Activated CD8-positive, alpha-beta T cell treated with anti-CD3 and anti-CD28 coated beads for 36 hours (primary cell): ENCODE data around the gene TEX54. TPM values are rescaled to one million over a fixed set of nuclear protein-coding genes. Genes with fewer than 3 reads are reported as not detected.

Experiments used
- ATAC-seq: fragments of 200-7000 bp; cut with Tn5 transposase; one replicate; pipeline ENCODE4 v1.10.0; 2021; ENCODE audit warnings: mild to moderate bottlenecking, moderate library complexity
- CTCF ChIA-PET: fragments of 350-600 bp; sonication (Branson Sonifier 250); formaldehyde crosslinking; loops from one replicate; lab custom pipeline; 2021; ENCODE audit warnings: antibody characterized with exemption; lab: Charles Lee
- POLR2A ChIA-PET: fragments of 350-600 bp; sonication (Branson Sonifier 250); formaldehyde crosslinking; loops from one replicate; lab custom pipeline; 2021; ENCODE audit warnings: antibody characterized with exemption; lab: Charles Lee
- DNase-seq: peaks from one replicate; pipeline ENCODE4 v3.0.0-alpha.2; 2020
- H3K27ac Mint-ChIP-seq: one replicate; pipeline ENCODE4 v1.8.0; 2021; ENCODE audit warnings: mild to moderate bottlenecking, mixed read lengths
- H3K27me3 Mint-ChIP-seq: one replicate; pipeline ENCODE4 v1.8.0; 2021; ENCODE audit warnings: mixed read lengths
- H3K36me3 Mint-ChIP-seq: one replicate; pipeline ENCODE4 v1.8.0; 2021; ENCODE audit warnings: low read depth, mixed read lengths
- H3K4me1 Mint-ChIP-seq: one replicate; pipeline ENCODE4 v1.8.0; 2021; ENCODE audit warnings: low read depth, mixed read lengths
- H3K4me3 Mint-ChIP-seq: one replicate; pipeline ENCODE4 v1.8.0; 2021; ENCODE audit warnings: mild to moderate bottlenecking, moderate library complexity, mixed read lengths
- H3K9me3 Mint-ChIP-seq: one replicate; pipeline ENCODE4 v1.8.0; 2021; ENCODE audit warnings: mixed read lengths
- CTCF ChIP-seq: fragments of 200-600 bp; IDR thresholded peaks from one replicate; pipeline ENCODE4 v1.8.0; 2022; ENCODE audit warnings: antibody characterized with exemption, mild to moderate bottlenecking
- intact Hi-C: fragments of 100-400 bp; cut with micrococcal nuclease; formaldehyde crosslinking; loops from one replicate; pipeline ENCODE4 v1.10.0; 2022
- total RNA-seq, 2 experiments: library from RNA; stranded (reverse); gene quantifications; one replicate each; pipeline ENCODE4 v1.2.3, GENCODE V29; 2021

TEX54 gene
- total RNA-seq, 2 experiments from 2014 or later = not detected

GRCh38 chr11:62806611-62807121 is 26.0 kb downstream of the TEX54 start:
- DNase-seq = no peak
- no peak for ATAC-seq
- ChIA-PET CTCF (interaction anchor here (1.0 to 3.7 kb wide), 8 partner anchors 10 to 135 kb away, joined by 3 to 28 read pairs (median 4); partner anchors contain the start of genes LBHD1, STX5, TMEM179B and UQCC3), POLR2A (interaction anchor here (0.6 to 9.6 kb wide), 23 partner anchors 8 to 135 kb away, joined by 3 to 228 read pairs (median 7); partner anchors contain the start of genes LBHD1, SLC3A2, STX5 and TEX54)
- Mint-ChIP-seq H3K9me3 (no peaks in the 10 kb centered on the region), H3K36me3 (peaks cover 29% of the 10 kb centered on the region), H3K27me3 (no peaks in the 10 kb centered on the region), H3K4me3 (peak overlapping the region; percentile 95), H3K27ac (peak overlapping the region; percentile 98), H3K4me1 (peaks cover 33% of the 10 kb centered on the region)
- intact Hi-C loops = no loop called here
- TF ChIP-seq CTCF = no peak

GRCh38 chr11:62805961-62806441 is 26.6 kb downstream of the TEX54 start:
- Mint-ChIP-seq H3K4me3 (peak overlapping the region; percentile 95), H3K4me1 (peaks cover 38% of the 10 kb centered on the region), H3K9me3 (no peaks in the 10 kb centered on the region), H3K27me3 (no peaks in the 10 kb centered on the region), H3K27ac (peak overlapping the region; percentile 98), H3K36me3 (peaks cover 34% of the 10 kb centered on the region)
- peak; percentile 27 for ATAC-seq
- ChIA-PET CTCF (interaction anchor here (0.6 to 3.7 kb wide), 11 partner anchors 10 to 134 kb away, joined by 3 to 28 read pairs (median 3); partner anchors contain the start of genes LBHD1, STX5, TMEM179B and UQCC3), POLR2A (interaction anchor here (0.6 to 9.6 kb wide), 27 partner anchors 9 to 252 kb away, joined by 3 to 228 read pairs (median 6); partner anchors contain the start of genes LBHD1, SLC3A2, STX5 and TEX54)
- TF ChIP-seq CTCF = no peak
- peak; percentile 48 for DNase-seq
- intact Hi-C loops = no loop called here

- DNase-seq (peak; percentile 95), ATAC-seq (peak; percentile 85)
- H3K9me3 Mint-ChIP-seq = no peaks in the 10 kb centered on the region
- POLR2A ChIA-PET = interaction anchor here (0.8 to 9.6 kb wide), 32 partner anchors 8 to 252 kb away, joined by 3 to 228 read pairs (median 6); partner anchors contain the start of genes SLC3A2, STX5, TEX54 and TMEM179B
- peak within 1 kb of the TSS; percentile 98 for H3K27ac Mint-ChIP-seq
- intact Hi-C loops = no loop called here
- CTCF ChIA-PET = interaction anchor here (0.6 to 3.7 kb wide), 11 partner anchors 11 to 134 kb away, joined by 3 to 28 read pairs (median 3); partner anchors contain the start of genes LBHD1, STX5, TMEM179B and UQCC3
- no peaks in the 10 kb centered on the region for H3K27me3 Mint-ChIP-seq
- peak within 1 kb of the TSS; percentile 95 for H3K4me3 Mint-ChIP-seq
- peak; percentile 31 for TF ChIP-seq CTCF
- peaks cover 37% of the 10 kb centered on the region for H3K36me3 Mint-ChIP-seq
- H3K4me1 Mint-ChIP-seq = peaks cover 38% of the 10 kb centered on the region
These were observed 27.4 kb downstream of the TEX54 start, which contains the start of gene NXF1 for GRCh38 chr11:62805076-62805892. TSS of gene NXF1 (minus strand) at chr11:62805440. CDS start at chr11:62805356, 84 bp downstream.

GRCh38 chr11:62804310-62805075 is 28.1 kb downstream of the TEX54 start:
- H3K9me3 Mint-ChIP-seq = no peaks in the 10 kb centered on the region
- CTCF ChIA-PET = interaction anchor here (0.9 to 1.6 kb wide), 3 partner anchors 9 to 18 kb away, joined by 3 to 5 read pairs (median 3); no protein-coding TSS in a partner anchor
- H3K36me3 Mint-ChIP-seq = peaks cover 42% of the 10 kb centered on the region
- peak overlapping the region; percentile 95 for H3K4me3 Mint-ChIP-seq
- TF ChIP-seq CTCF = no peak
- peaks cover 40% of the 10 kb centered on the region for H3K4me1 Mint-ChIP-seq
- H3K27ac Mint-ChIP-seq = peak overlapping the region; percentile 98
- DNase-seq (no peak), ATAC-seq (peak; percentile 18)
- H3K27me3 Mint-ChIP-seq = no peaks in the 10 kb centered on the region
- POLR2A ChIA-PET = interaction anchor here (0.6 to 9.6 kb wide), 27 partner anchors 11 to 212 kb away, joined by 3 to 228 read pairs (median 4); partner anchors contain the start of genes SLC3A2, STX5, TAF6L and TEX54
- intact Hi-C loops = no loop called here
